Hepatocyte (in vitro differentiated cells): ENCODE results near the gene MAPK6.

Source experiments
- CTCF ChIP-seq: fragments of 200-600 bp; sonication (generic); IDR thresholded peaks from 2 replicates; pipeline ENCODE4 v1.5.1; 2016; ENCODE audit warnings: antibody characterized with exemption, mild to moderate bottlenecking; ENCODE audit not compliant: poor library complexity
- EZH2 ChIP-seq: fragments of 200-600 bp; sonication (generic); IDR thresholded peaks from 2 replicates; pipeline ENCODE4 v1.6.1; 2016; ENCODE audit warnings: antibody characterized with exemption, mild to moderate bottlenecking, borderline replicate concordance
- EZH2phosphoT487 ChIP-seq: fragments of 200-600 bp; sonication (generic); IDR thresholded peaks from one replicate; pipeline ENCODE4 v1.6.1; 2018; ENCODE audit warnings: antibody characterized with exemption, mild to moderate bottlenecking, low read depth, moderate library complexity; ENCODE audit not compliant: unreplicated experiment, severe bottlenecking

GRCh38 chr15:52103217-52104207 lies 84.5 kb downstream of the MAPK6 start:
- no peak for TF ChIP-seq CTCF
- no peak for TF ChIP-seq EZH2
- TF ChIP-seq EZH2phosphoT487: no peak
